ENCODE data around the gene NUP205.
A peak's percentile ranks its signal among the peaks of the same experiment; 100 is the strongest.

Gene NUP205

DNA sequence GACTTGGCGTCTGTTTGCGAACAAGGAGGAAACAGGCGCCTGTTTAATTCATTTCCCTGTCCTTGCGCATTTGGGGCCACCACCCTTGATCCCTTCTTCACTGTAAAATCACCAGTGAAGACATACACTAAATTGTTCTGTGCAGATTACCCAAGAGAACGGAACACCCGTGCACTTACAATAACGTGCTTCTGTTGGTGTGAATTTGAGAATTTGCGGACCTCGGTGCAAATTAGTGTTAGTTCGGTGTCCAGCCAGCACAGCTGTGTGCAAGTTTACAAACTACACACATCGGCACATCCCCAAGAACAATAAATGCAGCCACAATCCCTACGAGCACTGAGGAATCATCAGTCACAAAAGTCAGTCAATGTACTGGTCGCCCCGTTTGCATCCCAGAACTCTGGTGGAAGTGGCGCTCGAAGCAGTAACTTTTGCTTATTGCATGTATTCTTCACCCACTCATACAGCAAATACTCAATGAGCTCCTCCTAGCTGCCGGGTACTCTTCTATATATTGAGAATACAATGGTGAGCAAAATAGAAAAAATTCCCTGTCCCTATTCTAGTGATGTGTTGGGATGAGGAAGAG lies 47.0 kb upstream of the NUP205 start:
- H3K36me3 Mint-ChIP-seq (ENCODE audit: low read depth): no peaks in the 10 kb centered on the region
- peaks cover 14% of the 10 kb centered on the region for H3K4me1 Mint-ChIP-seq
- H3K9me3 Mint-ChIP-seq: no peaks in the 10 kb centered on the region
- no peak overlapping the region for H3K27ac Mint-ChIP-seq
- no peaks in the 10 kb centered on the region for H3K27me3 Mint-ChIP-seq (ENCODE audit: low read depth)
- TF ChIP-seq CTCF (IDR thresholded peaks at IDR 0.05; ENCODE audit: unreplicated experiment in 3 of 3): no peak
- no peak overlapping the region for H3K4me3 Mint-ChIP-seq

- H3K4me1 Mint-ChIP-seq: peaks cover 9% of the 10 kb centered on the region
- no peak overlapping the region for H3K4me3 Mint-ChIP-seq
- peak; percentile 30 to 52 (median 46) for TF ChIP-seq CTCF (IDR thresholded peaks at IDR 0.05; ENCODE audit: unreplicated experiment in 3 of 3)
- no peak overlapping the region for H3K27ac Mint-ChIP-seq
- H3K27me3 Mint-ChIP-seq (ENCODE audit: low read depth): no peaks in the 10 kb centered on the region
- H3K9me3 Mint-ChIP-seq: no peaks in the 10 kb centered on the region
- H3K36me3 Mint-ChIP-seq (ENCODE audit: low read depth): no peaks in the 10 kb centered on the region
Measured at GRCh38 chr7:135512135-135512887, 45.4 kb upstream of the NUP205 start.

GRCh38 chr7:135514856-135515255 lies 42.9 kb upstream of the NUP205 start:
- Mint-ChIP-seq H3K36me3 (ENCODE audit: low read depth) (no peaks in the 10 kb centered on the region), H3K4me3 (no peak overlapping the region), H3K27ac (no peak overlapping the region), H3K9me3 (no peaks in the 10 kb centered on the region), H3K4me1 (no peaks in the 10 kb centered on the region), H3K27me3 (ENCODE audit: low read depth) (no peaks in the 10 kb centered on the region)
- no peak for TF ChIP-seq CTCF (IDR thresholded peaks at IDR 0.05; ENCODE audit: unreplicated experiment in 3 of 3)

GRCh38 chr7:135517060-135517459 lies 40.7 kb upstream of the NUP205 start:
- TF ChIP-seq CTCF (IDR thresholded peaks at IDR 0.05; ENCODE audit: unreplicated experiment in 3 of 3): no peak
- Mint-ChIP-seq H3K27ac (no peak overlapping the region), H3K4me3 (no peak overlapping the region), H3K36me3 (ENCODE audit: low read depth) (no peaks in the 10 kb centered on the region), H3K4me1 (no peaks in the 10 kb centered on the region), H3K27me3 (ENCODE audit: low read depth) (no peaks in the 10 kb centered on the region), H3K9me3 (no peaks in the 10 kb centered on the region)

DNA sequence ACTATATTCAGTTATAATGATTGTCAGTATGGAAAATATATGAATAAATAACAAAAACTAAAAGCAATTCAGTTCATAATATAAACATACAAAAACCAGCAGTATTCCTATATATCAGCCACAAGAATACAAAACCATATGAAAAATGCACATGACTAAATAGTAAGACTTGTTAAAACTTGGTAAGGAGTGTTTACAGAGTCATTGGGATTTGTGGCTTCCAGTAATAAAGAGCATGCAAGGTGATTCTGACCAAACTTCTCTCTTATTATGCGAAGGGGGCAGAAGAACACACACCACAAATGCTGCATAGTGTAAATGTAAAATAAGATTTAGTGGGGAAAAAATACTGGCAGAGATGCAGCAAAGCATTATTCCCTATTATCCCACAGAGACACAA lies 39.0 kb upstream of the NUP205 start:
- Mint-ChIP-seq H3K36me3 (ENCODE audit: low read depth) (no peaks in the 10 kb centered on the region), H3K4me1 (no peaks in the 10 kb centered on the region), H3K4me3 (no peak overlapping the region), H3K9me3 (no peaks in the 10 kb centered on the region), H3K27ac (no peak overlapping the region), H3K27me3 (ENCODE audit: low read depth) (no peaks in the 10 kb centered on the region)
- TF ChIP-seq CTCF (IDR thresholded peaks at IDR 0.05; ENCODE audit: unreplicated experiment in 3 of 3): no peak

- H3K4me3 Mint-ChIP-seq: no peak overlapping the region
- no peak for TF ChIP-seq CTCF (IDR thresholded peaks at IDR 0.05; ENCODE audit: unreplicated experiment in 3 of 3)
- H3K4me1 Mint-ChIP-seq: no peaks in the 10 kb centered on the region
- H3K27ac Mint-ChIP-seq: no peak overlapping the region
- H3K36me3 Mint-ChIP-seq (ENCODE audit: low read depth): no peaks in the 10 kb centered on the region
- no peaks in the 10 kb centered on the region for H3K27me3 Mint-ChIP-seq (ENCODE audit: low read depth)
- no peaks in the 10 kb centered on the region for H3K9me3 Mint-ChIP-seq
Measured at GRCh38 chr7:135519233-135519688, 38.5 kb upstream of the NUP205 start.

Measured in nephron (organoid).